Stimulated activated CD4-positive, alpha-beta T cell treated with anti-CD3 and anti-CD28 coated beads, Interleukin-4, amount 100 ng/mL, for 4 hours (primary cell): ENCODE data around the gene ENG.
"Not testable (repeated sequence)": the region's sequence is repeated elsewhere in the genome, so short reads cannot be mapped to it uniquely, and the experiment has no call there.

ENCODE experiments used
- DNase-seq, 2 experiments: peaks; one replicate each; pipeline ENCODE4 v3.0.0-alpha.2; 2020

Gene ENG

DNA sequence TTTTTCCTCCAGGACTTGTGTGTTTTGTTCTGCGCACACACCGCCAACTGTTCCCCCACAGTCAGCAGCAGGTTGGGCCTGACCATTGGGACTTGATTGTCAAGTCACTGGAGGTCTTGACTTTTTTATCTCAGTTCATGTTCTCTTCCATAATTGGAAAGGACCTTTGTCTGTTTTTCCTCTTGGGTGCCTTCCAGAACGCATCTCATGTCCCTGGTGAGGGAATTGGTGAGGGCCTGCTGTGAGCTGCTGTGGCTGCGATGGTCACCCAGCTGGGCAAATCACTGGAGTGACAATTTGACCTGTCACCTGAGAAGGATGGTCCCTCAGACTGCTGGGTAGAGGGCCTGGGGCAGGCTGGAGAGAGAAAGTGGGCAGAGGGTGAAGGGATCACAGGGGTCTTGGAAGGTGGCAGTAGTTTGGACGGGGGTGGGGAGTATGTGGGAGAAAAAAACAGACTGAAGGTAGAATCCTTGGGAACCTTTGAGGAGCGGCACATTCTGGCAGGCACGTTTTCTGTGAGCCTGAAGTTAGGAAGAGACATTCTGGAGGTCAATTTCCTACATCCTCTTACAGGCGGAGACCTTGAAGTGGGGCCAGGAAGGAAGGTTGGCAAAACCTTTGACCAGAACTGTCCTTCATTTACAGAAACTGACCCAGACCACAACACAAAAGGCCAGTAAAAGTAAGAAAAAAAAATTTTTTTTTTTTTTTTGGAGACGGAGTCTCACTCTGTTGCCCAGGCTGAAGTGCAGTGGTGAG is 64.2 kb downstream of the ENG start:
- no peak for DNase-seq

- no peak for DNase-seq
Measured at GRCh38 chr9:127789179-127789578, 65.3 kb downstream of the ENG start.

DNA sequence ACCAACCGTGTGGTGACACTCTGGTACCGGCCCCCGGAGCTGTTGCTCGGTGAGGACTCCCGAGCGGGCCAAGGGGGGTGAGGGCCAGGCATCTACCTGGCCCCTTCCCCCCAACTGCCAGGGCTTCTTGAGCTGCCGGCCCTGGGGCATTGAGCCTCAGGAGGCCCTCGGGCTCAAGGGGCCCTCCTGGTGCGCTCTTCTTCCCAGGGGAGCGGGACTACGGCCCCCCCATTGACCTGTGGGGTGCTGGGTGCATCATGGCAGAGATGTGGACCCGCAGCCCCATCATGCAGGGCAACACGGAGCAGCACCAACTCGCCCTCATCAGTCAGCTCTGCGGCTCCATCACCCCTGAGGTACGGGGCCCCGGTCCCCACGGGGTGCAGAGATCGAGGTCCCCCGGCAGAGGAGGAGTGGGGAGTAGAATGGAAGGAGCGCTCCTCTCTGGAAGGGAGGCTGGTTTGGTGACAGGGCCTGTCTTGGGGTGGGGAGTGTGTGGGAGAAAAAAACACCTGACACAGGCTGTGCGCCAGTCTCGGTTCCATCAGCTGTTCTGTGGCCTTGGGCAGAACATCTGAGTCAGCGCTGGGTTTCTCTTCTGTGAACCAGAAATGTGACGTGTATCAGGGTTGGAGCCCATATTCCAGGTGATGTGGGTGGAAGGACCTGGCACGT is 66.0 kb downstream of the ENG start:
- DNase-seq, result peak; percentile 61 to 68

DNA sequence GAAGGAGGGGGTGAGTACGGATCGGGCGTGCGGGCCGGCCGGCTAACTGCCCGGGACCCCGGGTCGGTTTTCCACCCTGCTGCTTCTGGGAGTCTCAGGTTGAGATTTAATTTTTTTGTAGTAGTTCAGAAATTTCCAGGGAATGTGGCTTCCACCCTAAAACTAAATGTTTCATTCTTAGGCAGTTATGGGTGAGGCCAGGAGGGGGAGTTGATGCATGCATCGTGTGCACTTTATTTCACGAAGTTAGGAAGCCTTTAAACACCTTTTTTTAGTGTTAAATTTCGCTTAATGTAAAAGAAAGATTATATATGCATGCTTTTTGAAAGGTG is 67.7 kb downstream of the ENG start:
- no peak for DNase-seq

- peak; percentile 91 to 92 for DNase-seq
Measured at GRCh38 chr9:127785933-127786772, 68.3 kb downstream of the ENG start, which contains the start of gene CDK9. Gene CDK9 (plus strand): TSS chr9:127786034. CDS start chr9:127786149, 115 bp downstream.

DNA sequence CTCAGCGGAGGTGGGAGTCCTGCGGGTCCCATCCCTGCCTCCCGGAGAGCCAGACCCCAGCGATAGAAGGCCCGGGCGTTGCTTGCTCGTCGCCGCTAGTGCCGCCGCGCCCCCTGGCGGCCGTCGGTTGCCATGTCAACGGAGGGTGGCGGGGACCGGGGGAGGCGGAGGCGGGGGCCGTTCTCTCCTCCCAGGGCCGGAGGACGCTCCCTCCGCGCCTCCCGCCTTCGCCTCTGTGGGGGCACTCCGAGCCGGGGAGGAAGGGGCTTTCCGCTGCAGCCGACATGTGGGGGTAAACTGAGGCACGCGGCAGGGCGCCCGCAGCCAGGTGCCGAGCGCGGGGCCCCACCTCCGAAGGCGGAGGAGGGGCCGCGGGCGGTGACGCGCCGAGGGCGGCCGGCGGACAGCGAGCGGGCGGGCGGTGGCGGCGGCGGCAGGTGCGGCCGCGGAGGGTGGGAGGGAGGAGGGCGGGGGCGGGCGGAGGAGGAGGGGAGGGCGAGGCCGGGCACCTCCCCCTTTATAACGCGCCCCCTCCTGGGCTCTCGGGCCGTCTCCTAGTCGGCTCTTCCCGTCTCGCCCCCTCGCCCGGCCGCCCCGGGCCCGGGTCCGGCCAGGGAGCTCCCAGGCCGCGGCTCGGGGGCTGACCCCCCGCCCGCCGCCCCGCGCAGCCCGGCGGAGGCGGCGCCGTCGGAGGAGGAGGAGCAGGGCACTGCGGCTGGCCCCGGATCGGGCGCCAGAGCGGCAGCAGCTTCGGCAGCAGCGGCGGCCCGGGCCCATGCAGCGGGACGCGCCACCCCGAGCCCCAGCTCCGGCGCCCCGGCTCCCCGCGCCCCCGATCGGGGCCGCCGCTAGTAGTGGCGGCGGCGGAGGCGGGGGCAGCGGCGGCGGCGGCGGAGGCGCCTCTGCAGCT is 69.2 kb downstream of the ENG start:
- peak; percentile 85 to 86 for DNase-seq

DNA sequence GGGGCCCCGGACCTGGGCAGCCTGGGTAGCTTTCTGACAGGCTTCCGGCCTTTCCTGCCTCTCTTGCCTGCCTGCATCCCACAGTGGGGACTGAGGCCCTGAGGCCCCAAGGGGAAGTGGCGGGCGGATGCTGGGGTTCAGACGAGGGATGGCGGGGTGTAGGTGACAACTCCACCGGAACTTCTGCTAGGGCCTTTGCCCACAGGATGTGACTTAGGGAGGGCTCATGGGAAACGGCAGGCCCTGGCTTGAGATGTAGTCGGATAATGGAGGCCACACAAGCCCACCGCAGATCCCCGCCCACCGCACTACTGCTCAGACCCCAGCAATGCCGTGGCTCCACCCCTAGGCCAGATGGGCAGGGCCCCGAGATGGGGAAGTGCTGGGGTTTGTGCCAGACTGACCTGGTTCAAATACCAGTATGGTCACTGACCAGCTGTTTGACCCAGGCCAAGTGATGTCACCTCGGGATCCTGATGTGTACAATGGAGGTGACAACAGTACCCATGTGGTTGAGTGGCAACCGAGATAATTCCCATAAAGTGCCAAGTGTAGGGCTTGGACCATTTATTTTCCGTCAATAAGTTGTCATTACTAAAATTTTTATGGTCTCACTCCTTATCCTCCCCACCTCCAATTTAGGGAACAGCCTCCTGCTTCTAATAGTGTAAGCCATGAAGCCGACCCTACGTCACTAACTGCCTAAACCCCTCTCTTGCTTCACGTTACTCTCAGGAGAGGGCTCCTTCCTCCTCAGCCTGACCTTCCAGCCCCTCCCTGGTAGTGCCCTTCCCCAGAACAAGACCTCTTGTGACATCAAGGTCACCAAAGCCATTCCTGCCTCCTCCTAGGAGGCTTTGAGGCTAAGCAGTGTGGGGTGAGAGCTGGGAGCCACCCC is 71.1 kb downstream of the ENG start:
- DNase-seq, result peak; percentile 43 to 56

DNA sequence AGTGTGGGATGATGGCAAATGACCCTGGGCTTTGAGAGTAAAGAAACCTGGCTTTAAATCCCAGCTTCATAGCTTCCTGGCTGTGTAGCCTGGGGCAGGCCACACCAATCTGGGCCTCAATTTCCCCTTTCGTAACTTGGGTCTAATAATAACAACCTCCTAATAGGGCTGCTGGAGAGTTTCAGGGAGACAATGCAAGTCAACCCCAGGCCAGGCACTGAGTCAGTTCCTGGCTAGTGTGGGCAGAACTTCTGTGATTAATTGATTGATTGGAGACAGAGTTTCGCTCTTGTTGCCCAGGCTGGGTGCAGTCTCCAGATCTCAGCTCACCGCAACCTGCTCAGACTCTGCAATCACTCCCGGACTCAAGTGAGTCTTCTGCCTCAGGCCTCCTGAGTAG is 72.7 kb downstream of the ENG start:
- no peak for DNase-seq

DNA sequence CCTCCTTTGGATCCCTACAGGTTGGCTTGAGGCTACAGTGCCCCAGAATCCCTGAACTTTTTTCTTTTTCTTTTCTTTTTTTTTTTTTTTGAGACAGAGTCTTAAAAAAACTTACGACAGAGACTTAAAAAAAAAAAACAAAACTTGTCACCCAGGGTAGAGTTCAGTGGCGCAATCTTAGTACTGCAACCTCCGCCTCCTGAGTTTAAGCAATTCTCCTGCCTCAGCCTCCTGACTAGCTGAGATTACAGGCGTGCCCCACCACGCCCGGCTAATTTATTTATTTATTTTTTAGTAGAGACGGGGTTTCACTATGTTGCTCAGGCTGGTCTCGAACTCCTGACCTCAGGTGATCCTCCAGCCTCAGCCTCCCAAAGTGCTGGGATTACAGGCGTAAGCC is 73.5 kb downstream of the ENG start:
- not testable (repeated sequence) for DNase-seq

- DNase-seq, result no peak
Measured at GRCh38 chr9:127780126-127780885, 74.2 kb downstream of the ENG start.

GRCh38 chr9:127779136-127779981 is 75.1 kb downstream of the ENG start:
- peak in 1 of 2 experiments; percentile 75 for DNase-seq

GRCh38 chr9:127778280-127779135 is 76.0 kb downstream of the ENG start, which contains the start of gene SH2D3C:
Gene SH2D3C (minus strand): TSS chr9:127778666. CDS start chr9:127778627, 39 bp downstream.
- peak; percentile 39 to 43 for DNase-seq

DNA sequence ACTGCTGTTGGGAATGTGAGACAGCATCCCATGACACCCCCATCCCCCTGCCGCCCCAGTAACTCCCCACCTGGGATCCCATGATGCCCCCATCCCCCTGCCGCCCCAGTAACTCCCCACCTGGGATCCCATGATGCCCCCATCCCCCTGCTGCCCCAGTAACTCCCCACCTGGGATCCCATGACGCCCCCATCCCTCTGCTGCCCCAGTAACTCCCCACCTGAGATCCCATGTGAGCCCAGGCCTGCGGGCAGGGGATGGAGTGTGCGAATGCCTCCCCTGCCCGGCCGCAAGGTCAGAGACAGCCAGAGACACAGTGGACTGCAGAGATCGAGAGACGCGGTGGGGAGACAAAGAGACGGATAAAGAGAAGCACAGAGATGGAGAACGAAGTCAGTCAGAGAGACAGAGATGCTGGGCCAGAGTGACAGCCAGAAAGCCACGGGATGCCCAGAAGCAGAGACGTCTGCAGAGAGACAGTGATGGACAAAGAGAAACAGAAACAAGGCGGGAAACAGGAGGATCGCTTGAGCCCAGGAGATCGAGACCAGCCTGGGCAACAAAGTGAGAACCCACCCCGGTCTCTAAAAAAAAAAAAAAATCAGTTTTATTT is 77.0 kb downstream of the ENG start:
- no peak for DNase-seq

- DNase-seq, result no peak
Measured at GRCh38 chr9:127776924-127777289, 77.6 kb downstream of the ENG start.

- peak; percentile 56 to 78 for DNase-seq
Measured at GRCh38 chr9:127776195-127776923, 78.1 kb downstream of the ENG start.

DNA sequence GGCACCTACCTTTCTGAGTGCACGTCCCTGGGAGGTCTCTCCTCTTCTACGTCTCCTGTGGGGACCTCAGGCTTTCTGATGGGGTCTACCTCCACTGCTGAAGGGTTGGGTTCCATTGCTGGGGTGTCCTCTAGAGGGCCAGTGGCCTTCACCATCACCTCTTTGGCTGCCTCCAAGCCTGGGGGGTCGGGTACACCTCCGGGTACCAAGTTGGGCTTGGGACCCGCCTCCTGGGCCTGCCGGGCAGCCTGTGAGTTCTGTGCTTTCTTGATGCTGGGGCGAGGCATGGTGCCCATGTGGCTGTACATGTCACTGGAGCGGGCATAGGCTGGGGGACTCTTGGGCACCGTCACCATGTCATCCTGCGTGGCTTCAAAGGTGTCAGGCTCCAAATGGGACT is 80.5 kb downstream of the ENG start:
- no peak for DNase-seq

DNA sequence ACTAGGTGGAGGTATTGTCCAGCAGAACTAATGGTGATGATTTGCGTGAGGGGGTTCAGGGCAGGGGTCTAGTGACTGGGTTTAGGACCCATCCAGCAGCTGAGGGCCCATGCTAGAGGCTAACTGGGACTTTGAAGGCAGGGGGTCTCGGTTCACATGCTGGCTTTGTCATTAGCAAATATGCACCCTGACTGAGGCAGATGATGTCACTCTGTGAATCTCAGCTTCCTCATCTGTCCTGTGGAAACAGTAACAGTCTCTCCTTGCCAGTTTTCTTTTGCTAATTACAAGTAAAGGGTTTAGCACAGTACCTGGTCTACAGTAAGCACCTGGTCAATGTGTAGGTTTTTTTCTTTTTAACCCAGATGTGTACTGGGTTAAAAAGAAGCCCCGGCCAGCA is 81.2 kb downstream of the ENG start:
- DNase-seq, result no peak
